IMR-90 (cell line): ENCODE data around the gene SERBP1. TPM values are rescaled to one million over a fixed set of nuclear protein-coding genes. Genes with fewer than 3 reads are reported as not detected.

Source experiments
- ATAC-seq: fragments of 200-7000 bp; cut with Tn5 transposase; 2 replicates; pipeline ENCODE4 v1.9.1; 2020; ENCODE audit warnings: low read depth, mild to moderate bottlenecking, moderate library complexity
- BruUV-seq: library from RNA; stranded (reverse); fragments of 400-500 nt; replicated peaks from 2 replicates; lab custom pipeline; 2021; lab: Mats Ljungman, UMichigan
- CTCF ChIA-PET: fragments of 300-600 bp; formaldehyde crosslinking; extraction: SDS; loops from one replicate; lab custom pipeline; 2021; ENCODE audit warnings: antibody characterized with exemption; lab: Yijun Ruan, JAX
- POLR2A ChIA-PET: fragments of 300-600 bp; sonication (Branson Sonifier 250); formaldehyde crosslinking; loops from one replicate; lab custom pipeline; 2022; ENCODE audit warnings: antibody characterized with exemption; ENCODE audit not compliant: unreplicated experiment; lab: Charles Lee
- DNase-seq: peaks from one replicate; pipeline ENCODE4 v3.0.0; 2013
- H2AFZ ChIP-seq: replicated peaks from 2 replicates; pipeline ENCODE3; 2013; ENCODE audit warnings: low read length, mild to moderate bottlenecking; ENCODE audit not compliant: poor library complexity
- H2AK5ac ChIP-seq: 2 replicates; pipeline ENCODE4 v1.6.1; 2013; ENCODE audit warnings: low read depth, low read length, inconsistent platforms
- H2AK9ac ChIP-seq: replicated peaks from 2 replicates; pipeline ENCODE3; 2013; ENCODE audit warnings: mild to moderate bottlenecking, low read depth, low read length, moderate library complexity; ENCODE audit not compliant: poor library complexity
- H2BK120ac ChIP-seq: 2 replicates; pipeline ENCODE4 v1.6.1; 2013; ENCODE audit warnings: low read depth, low read length, inconsistent platforms
- H2BK15ac ChIP-seq: 3 replicates; pipeline ENCODE4 v1.6.1; 2013; ENCODE audit warnings: low read depth, low read length, inconsistent platforms
- H2BK20ac ChIP-seq: 2 replicates; pipeline ENCODE4 v1.6.1; 2013; ENCODE audit warnings: low read depth, mild to moderate bottlenecking, inconsistent platforms, low read length, moderate library complexity
- H2BK5ac ChIP-seq: 2 replicates; pipeline ENCODE4 v1.6.1; 2013; ENCODE audit warnings: mild to moderate bottlenecking, low read depth, low read length, inconsistent platforms; ENCODE audit not compliant: poor library complexity, severe bottlenecking
- H3K14ac ChIP-seq: replicated peaks from 2 replicates; pipeline ENCODE4 v1.6.1; 2013; ENCODE audit warnings: low read depth, low read length, inconsistent platforms
- H3K18ac ChIP-seq: 2 replicates; pipeline ENCODE4 v1.6.1; 2013; ENCODE audit warnings: low read depth, low read length, control low read depth
- H3K23ac ChIP-seq: 2 replicates; pipeline ENCODE4 v1.6.1; 2013; ENCODE audit warnings: low read depth, low read length, inconsistent platforms
- H3K27ac ChIP-seq: 2 replicates; pipeline ENCODE4 v1.5.1; 2013; ENCODE audit warnings: mild to moderate bottlenecking, control low read depth, low read length; ENCODE audit not compliant: insufficient read depth
- H3K27me3 ChIP-seq: 2 replicates; pipeline ENCODE4 v1.6.1; 2013; ENCODE audit warnings: low read length; ENCODE audit not compliant: control insufficient read depth, insufficient read depth
- H3K36me3 ChIP-seq: 2 replicates; pipeline ENCODE4 v1.6.1; 2013; ENCODE audit warnings: low read length, mixed read lengths; ENCODE audit not compliant: control insufficient read depth, insufficient read depth
- H3K4ac ChIP-seq: 2 replicates; pipeline ENCODE4 v1.6.1; 2013; ENCODE audit warnings: low read depth, low read length, inconsistent platforms
- H3K4me1 ChIP-seq: 2 replicates; pipeline ENCODE4 v1.6.1; 2013; ENCODE audit warnings: low read length, mixed read lengths; ENCODE audit not compliant: control insufficient read depth, insufficient read depth
- H3K4me2 ChIP-seq: 2 replicates; pipeline ENCODE4 v1.6.1; 2013; ENCODE audit warnings: low read depth, mild to moderate bottlenecking, control low read depth, low read length, moderate library complexity
- H3K4me3 ChIP-seq: 2 replicates; pipeline ENCODE4 v1.5.1; 2013; ENCODE audit warnings: low read depth, mild to moderate bottlenecking, control low read depth, low read length, moderate library complexity; ENCODE audit not compliant: insufficient read depth
- H3K56ac ChIP-seq: 2 replicates; pipeline ENCODE4 v1.6.1; 2013; ENCODE audit warnings: low read length, inconsistent platforms; ENCODE audit not compliant: insufficient read depth; ENCODE audit errors: extremely low read depth
- H3K79me1 ChIP-seq, 2 experiments: 2 replicates each; pipeline ENCODE4 v1.6.1; 2013; ENCODE audit warnings: low read length in 2 of 2, inconsistent platforms in 1 of 2, low read depth in 1 of 2
- H3K9ac ChIP-seq: 2 replicates; pipeline ENCODE4 v1.6.1; 2013; ENCODE audit warnings: low read depth, low read length, control low read depth
- H3K9me1 ChIP-seq: 2 replicates; pipeline ENCODE4 v1.6.1; 2013; ENCODE audit warnings: low read length, inconsistent platforms; ENCODE audit not compliant: insufficient read depth
- H3K9me3 ChIP-seq: 2 replicates; pipeline ENCODE4 v1.6.1; 2013; ENCODE audit warnings: low read length; ENCODE audit not compliant: control insufficient read depth, insufficient read depth
- H4K20me1 ChIP-seq: 2 replicates; pipeline ENCODE4 v1.6.1; 2013; ENCODE audit warnings: low read length, inconsistent platforms; ENCODE audit not compliant: insufficient read depth
- H4K5ac ChIP-seq: 2 replicates; pipeline ENCODE4 v1.6.1; 2013; ENCODE audit warnings: mild to moderate bottlenecking, low read depth, low read length, control low read depth
- H4K8ac ChIP-seq, 2 experiments: 2 replicates each; pipeline ENCODE4 v1.6.1; 2013; ENCODE audit warnings: low read depth in 2 of 2, low read length in 2 of 2, control low read depth in 1 of 2, inconsistent platforms in 1 of 2
- H4K91ac ChIP-seq: 2 replicates; pipeline ENCODE4 v1.6.1; 2013; ENCODE audit warnings: low read depth, low read length, inconsistent platforms; ENCODE audit not compliant: insufficient read depth
- BHLHE40 ChIP-seq: fragments of 150-350 bp; IDR thresholded peaks from 2 replicates; pipeline ENCODE4 v1.6.1; 2016; ENCODE audit warnings: mild to moderate bottlenecking, low read depth, low read length
- CEBPB ChIP-seq: IDR thresholded peaks from 2 replicates; pipeline ENCODE4 v1.6.1; 2012; ENCODE audit warnings: low read depth, low read length, improper control_type of control experiment
- CTCF ChIP-seq: conservative IDR thresholded peaks from 2 replicates; pipeline ENCODE4 v1.5.1; 2012; ENCODE audit warnings: mild to moderate bottlenecking, low read depth, low read length, improper control_type of control experiment
- ELK1 ChIP-seq: fragments of 150-350 bp; IDR thresholded peaks from 2 replicates; pipeline ENCODE4 v1.6.1; 2016; ENCODE audit warnings: low read depth, mild to moderate bottlenecking, low read length, moderate library complexity, borderline replicate concordance
- FOS ChIP-seq: fragments of 150-350 bp; IDR thresholded peaks from 2 replicates; pipeline ENCODE4 v1.6.1; 2016; ENCODE audit warnings: low read depth, low read length
- MAFK ChIP-seq: IDR thresholded peaks from 2 replicates; pipeline ENCODE4 v1.6.1; 2012; ENCODE audit warnings: low read depth, low read length, improper control_type of control experiment
- NFE2L2 ChIP-seq: fragments of 150-350 bp; IDR thresholded peaks from 2 replicates; pipeline ENCODE4 v1.6.1; 2016; ENCODE audit warnings: low read depth, mild to moderate bottlenecking, low read length
- POLR2A ChIP-seq: IDR thresholded peaks from 2 replicates; pipeline ENCODE4 v1.6.1; 2012; ENCODE audit warnings: mild to moderate bottlenecking, low read depth, low read length
- RAD21 ChIP-seq: IDR thresholded peaks from 2 replicates; pipeline ENCODE4 v1.6.1; 2012; ENCODE audit warnings: low read length, improper control_type of control experiment
- RCOR1 ChIP-seq: IDR thresholded peaks from 2 replicates; pipeline ENCODE4 v1.6.1; 2012; ENCODE audit warnings: mild to moderate bottlenecking, low read length, improper control_type of control experiment; ENCODE audit not compliant: insufficient replicate concordance
- RFX5 ChIP-seq: IDR thresholded peaks from 2 replicates; pipeline ENCODE4 v1.8.0; 2012; ENCODE audit warnings: low read depth, mild to moderate bottlenecking, low read length, moderate library complexity
- SMC3 ChIP-seq: fragments of 150-350 bp; IDR thresholded peaks from 2 replicates; pipeline ENCODE4 v1.6.1; 2016; ENCODE audit warnings: low read depth, mild to moderate bottlenecking, antibody characterized with exemption, low read length, moderate library complexity
- USF2 ChIP-seq: fragments of 150-350 bp; IDR thresholded peaks from 2 replicates; pipeline ENCODE4 v1.6.1; 2017; ENCODE audit warnings: mild to moderate bottlenecking, antibody characterized with exemption, low read length, low read depth
- WGBS, 2 experiments: methylation state at CpG; one replicate each; pipeline versions ENCODE4 v1.1.5 to v1.1.7; 2013; ENCODE audit warnings: missing lambda C conversion rate in 2 of 2; ENCODE audit not compliant: insufficient read length in 1 of 2; ENCODE audit errors: extremely low coverage in 2 of 2; 5-methylcytosine and 5-hydroxymethylcytosine counted together
- dilution Hi-C: fragments of 300-500 bp; cut with HindIII; formaldehyde crosslinking; loops from one replicate; pipeline ENCODE4 v1.14.3; 2018; ENCODE audit warnings: low sequenced_read_pairs; ENCODE audit not compliant: unreplicated experiment
- in situ Hi-C: fragments of 300-500 bp; cut with MboI; formaldehyde crosslinking; loops from 3 replicates; pipeline ENCODE4 v1.14.3; 2019; ENCODE audit warnings: low sequenced_read_pairs, inconsistent platforms, mixed read lengths
- intact Hi-C: fragments of 100-400 bp; cut with micrococcal nuclease; formaldehyde crosslinking; loops from 2 replicates; pipeline ENCODE4 v1.10.0; 2022
- polyA plus RNA-seq, 3 experiments: library from polyadenylated mRNA; depleted of rRNA; stranded (reverse); fragments of >200 nt; gene quantifications; 2 replicates each; pipeline ENCODE4 v1.2.3, GENCODE V29; 2012; ENCODE audit warnings: low replicate concordance in 1 of 3
- total RNA-seq: library from RNA; depleted of rRNA; stranded (reverse); fragments of >200 nt; gene quantifications from 2 replicates; pipeline ENCODE4 v1.2.3, GENCODE V29; 2012

SERBP1 gene
- total and polyA plus RNA-seq, 2 of the 4 experiments (the other 2 are of a cell fraction): 94.1 to 153 TPM

- H3K27me3 ChIP-seq: no peaks in the 10 kb centered on the region
- dilution Hi-C loops: no loop called here
- H3K36me3 ChIP-seq: no peaks in the 10 kb centered on the region
- no peaks in the 10 kb centered on the region for H3K79me1 ChIP-seq
- no peak overlapping the region for H3K23ac ChIP-seq
- no peak overlapping the region for H3K9ac ChIP-seq
- no peaks in the 10 kb centered on the region for H3K9me1 ChIP-seq
- H3K18ac ChIP-seq: no peak overlapping the region
- no peak overlapping the region for H2AFZ ChIP-seq
- H2AK9ac ChIP-seq: no peak overlapping the region
- no peak overlapping the region for H2BK120ac ChIP-seq
- intact Hi-C loops: no loop called here
- H2BK20ac ChIP-seq: no peak overlapping the region
- no peak overlapping the region for H3K4me2 ChIP-seq
- no peak overlapping the region for H2BK5ac ChIP-seq
- H3K27ac ChIP-seq: no peak overlapping the region
- H3K4ac ChIP-seq: no peak overlapping the region
- H4K5ac ChIP-seq: no peak overlapping the region
- ChIA-PET CTCF (no interaction called here), POLR2A (no interaction called here)
- H3K9me3 ChIP-seq: no peaks in the 10 kb centered on the region
- no peak overlapping the region for H3K56ac ChIP-seq
- no peak overlapping the region for H3K4me3 ChIP-seq
- DNase-seq: peak; percentile 17
- in situ Hi-C loops: no loop called here
- no peak overlapping the region for H2AK5ac ChIP-seq
- no peaks in the 10 kb centered on the region for H3K4me1 ChIP-seq
- no CpG with 5 or more reads among the region's 2 CpGs for WGBS, 2 experiments
- no peak overlapping the region for H4K8ac ChIP-seq
- TF ChIP-seq RFX5 (no peak), FOS (no peak), RAD21 (no peak), CEBPB (no peak), CTCF (no peak), ELK1 (no peak), NFE2L2 (no peak), USF2 (no peak), SMC3 (no peak), POLR2A (no peak), BHLHE40 (no peak), MAFK (no peak), RCOR1 (no peak)
- no TSS peak for BruUV-seq
- peaks cover 2% of the 10 kb centered on the region for H4K20me1 ChIP-seq
- H4K91ac ChIP-seq: no peak overlapping the region
- ATAC-seq: no peak
- no peak overlapping the region for H2BK15ac ChIP-seq
- no peak overlapping the region for H3K14ac ChIP-seq
Observed at GRCh38 chr1:67434491-67434890, 4.3 kb upstream of the SERBP1 start.
